Measurements from ENCODE around the gene TACC3.
"Not testable (repeated sequence)": the region's sequence is repeated elsewhere in the genome, so short reads cannot be mapped to it uniquely, and the experiment has no call there.

The TACC3 gene

DNA sequence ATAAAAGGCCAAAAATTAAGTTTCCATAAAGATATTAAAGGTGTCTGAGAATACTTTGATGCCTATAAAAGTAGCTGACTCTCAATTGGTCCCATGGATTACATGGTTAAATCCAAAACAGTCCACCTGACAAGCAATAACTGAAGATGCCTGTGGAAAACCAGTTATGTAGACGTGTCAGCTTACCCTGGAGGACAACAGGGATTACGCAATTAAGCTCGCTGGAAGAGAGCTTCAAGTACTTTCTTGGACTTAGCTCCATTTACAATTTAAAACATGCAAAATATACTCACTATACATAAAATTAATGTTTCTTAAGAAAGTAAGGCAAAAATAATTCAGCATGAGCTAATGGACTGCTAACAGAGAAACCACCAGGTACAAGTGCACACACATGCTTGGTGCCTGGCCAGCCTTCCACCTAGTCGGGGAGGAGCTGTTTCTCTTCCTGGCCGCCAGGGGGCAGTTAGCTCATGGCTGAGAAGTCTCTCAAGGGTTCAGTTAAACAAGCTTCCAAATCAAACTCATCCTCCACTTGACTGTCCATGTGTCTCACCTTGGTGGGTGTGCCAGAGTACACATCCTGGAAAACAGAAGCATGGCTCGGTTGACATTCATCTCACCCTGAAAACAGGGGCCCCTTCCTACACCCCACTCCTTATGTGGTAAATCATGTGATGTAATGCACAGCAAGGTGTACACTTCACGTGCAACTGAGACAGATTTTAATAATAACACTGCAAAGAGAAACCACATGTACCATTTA is 28.0 kb upstream of the TACC3 start:
- CTCF ChIA-PET = interaction anchor here (0.7 to 10.6 kb wide), 34 partner anchors 8 to 1155 kb away, joined by 3 to 374 read pairs (median 4); partner anchors contain the start of genes FAM53A, LETM1, SLBP and TACC3
- TF ChIP-seq, protein P1, sequence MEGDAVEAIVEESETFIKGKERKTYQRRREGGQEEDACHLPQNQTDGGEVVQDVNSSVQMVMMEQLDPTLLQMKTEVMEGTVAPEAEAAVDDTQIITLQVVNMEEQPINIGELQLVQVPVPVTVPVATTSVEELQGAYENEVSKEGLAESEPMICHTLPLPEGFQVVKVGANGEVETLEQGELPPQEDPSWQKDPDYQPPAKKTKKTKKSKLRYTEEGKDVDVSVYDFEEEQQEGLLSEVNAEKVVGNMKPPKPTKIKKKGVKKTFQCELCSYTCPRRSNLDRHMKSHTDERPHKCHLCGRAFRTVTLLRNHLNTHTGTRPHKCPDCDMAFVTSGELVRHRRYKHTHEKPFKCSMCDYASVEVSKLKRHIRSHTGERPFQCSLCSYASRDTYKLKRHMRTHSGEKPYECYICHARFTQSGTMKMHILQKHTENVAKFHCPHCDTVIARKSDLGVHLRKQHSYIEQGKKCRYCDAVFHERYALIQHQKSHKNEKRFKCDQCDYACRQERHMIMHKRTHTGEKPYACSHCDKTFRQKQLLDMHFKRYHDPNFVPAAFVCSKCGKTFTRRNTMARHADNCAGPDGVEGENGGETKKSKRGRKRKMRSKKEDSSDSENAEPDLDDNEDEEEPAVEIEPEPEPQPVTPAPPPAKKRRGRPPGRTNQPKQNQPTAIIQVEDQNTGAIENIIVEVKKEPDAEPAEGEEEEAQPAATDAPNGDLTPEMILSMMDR (IDR thresholded peaks at IDR 0.05; ENCODE audit: control extremely low read depth, extremely low read depth, low read depth, missing control alignments) = peak; percentile 87
- POLR2A ChIA-PET = interaction anchor here (0.9 to 1.1 kb wide), 3 partner anchors 16 to 28 kb away, joined by 3 to 9 read pairs (median 5); partner anchors contain the start of genes SLBP, TACC3 and TMEM129
- DNase-seq (ENCODE audit: extremely low spot score) = peak; percentile 77

DNA sequence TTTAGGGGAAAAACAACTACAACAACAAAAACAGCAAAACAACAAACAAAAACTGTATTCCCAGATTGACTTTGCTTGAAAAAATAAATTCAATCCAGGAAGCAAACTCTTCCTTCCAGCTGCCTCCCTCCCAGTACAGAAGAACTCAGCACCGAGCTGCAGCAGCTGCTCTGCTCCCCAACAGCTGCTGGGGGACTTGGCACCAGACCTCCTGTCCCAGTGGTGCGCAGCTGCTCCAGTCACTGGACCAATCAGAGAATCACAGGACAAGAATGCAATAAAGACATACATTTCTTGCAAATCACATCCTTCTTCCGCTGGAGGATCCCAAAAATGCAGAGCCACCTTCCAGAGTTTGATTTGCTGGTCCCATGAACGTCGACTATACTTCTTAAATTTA is 25.4 kb upstream of the TACC3 start:
- TF ChIP-seq, protein P1 (IDR thresholded peaks at IDR 0.05; ENCODE audit: control extremely low read depth, extremely low read depth, low read depth, missing control alignments) = no peak
- ChIA-PET POLR2A (interaction anchor here (1.1 kb wide), 1 partner anchor 16 kb away, joined by 3 read pairs; the partner anchor contains the start of gene SLBP), CTCF (interaction anchor here (1.9 to 10.6 kb wide), 3 partner anchors 14 to 52 kb away, joined by 5 to 374 read pairs (median 149); partner anchors contain the start of genes SLBP, TACC3 and TMEM129)
- DNase-seq (ENCODE audit: extremely low spot score) = no peak

DNA sequence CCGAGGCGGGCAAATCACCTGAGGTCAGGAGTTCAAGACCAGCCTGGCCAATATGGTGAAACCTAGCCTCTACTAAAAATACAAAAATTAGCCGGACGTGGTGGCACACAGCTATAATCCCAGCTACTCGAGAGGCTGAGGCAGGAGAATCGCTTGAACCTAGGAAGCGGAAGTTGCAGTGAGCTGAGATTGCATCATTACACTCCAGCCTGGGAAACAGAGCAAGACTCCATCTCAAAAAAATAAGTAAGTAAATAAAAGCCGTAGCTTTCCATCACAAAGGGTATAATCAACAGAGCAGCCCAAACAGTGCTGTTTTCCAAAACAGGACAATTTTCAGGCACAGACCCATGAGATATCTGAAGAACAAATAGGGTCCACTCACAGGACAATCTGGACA is 19.6 kb upstream of the TACC3 start:
- POLR2A ChIA-PET; DNase-seq (ENCODE audit: extremely low spot score): not testable (repeated sequence)
- CTCF ChIA-PET = interaction anchor here (0.8 to 5.6 kb wide), 3 partner anchors 9 to 25 kb away, joined by 5 to 75 read pairs (median 5); no protein-coding TSS in a partner anchor

DNA sequence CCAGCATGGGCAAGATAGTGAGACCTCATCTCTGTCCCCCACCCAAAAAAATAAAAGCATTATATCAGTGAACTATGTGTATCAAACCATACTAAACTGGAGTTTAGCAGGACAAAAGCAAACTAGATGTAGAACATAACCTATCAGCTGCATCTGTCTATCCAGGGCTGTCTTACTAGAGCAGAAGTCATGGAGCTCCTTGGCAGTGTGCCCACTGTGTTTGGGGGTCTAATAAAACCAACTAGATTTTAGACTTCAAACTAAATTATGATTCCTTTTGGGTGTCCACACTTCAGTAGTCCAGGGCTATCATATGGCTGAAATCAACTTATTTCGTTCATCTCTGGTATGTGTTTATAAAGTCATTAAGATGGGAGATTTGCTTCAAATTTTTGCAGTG is 17.5 kb upstream of the TACC3 start:
- ChIA-PET CTCF (interaction anchor here (0.8 to 5.6 kb wide), 4 partner anchors 11 to 22 kb away, joined by 3 to 75 read pairs (median 4); no protein-coding TSS in a partner anchor), POLR2A (no interaction called here)
- DNase-seq (ENCODE audit: extremely low spot score) = no peak
- TF ChIP-seq, protein P1 (IDR thresholded peaks at IDR 0.05; ENCODE audit: control extremely low read depth, extremely low read depth, low read depth, missing control alignments) = no peak

DNA sequence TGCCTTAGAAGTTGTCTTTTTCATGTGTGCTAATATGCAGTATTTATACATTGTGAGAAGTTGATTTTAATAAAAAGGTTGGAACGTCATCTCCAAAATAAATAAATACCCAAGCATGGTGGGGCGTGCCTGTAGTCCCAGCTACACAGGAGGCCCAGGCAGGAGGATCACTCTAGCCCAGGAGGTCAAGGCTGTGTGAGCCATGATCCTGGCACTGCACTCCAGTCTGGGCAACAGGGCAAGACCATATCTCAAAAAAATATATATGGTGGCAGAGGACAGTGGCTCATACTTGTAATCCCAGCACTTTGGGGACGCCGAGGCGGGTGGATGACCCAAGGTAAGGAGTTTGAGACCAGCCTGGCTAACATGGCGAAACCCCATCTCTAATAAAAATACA is 15.6 kb upstream of the TACC3 start:
- ChIA-PET CTCF (interaction anchor here (1.0 to 9.6 kb wide), 3 partner anchors 11 to 21 kb away, joined by 3 to 149 read pairs (median 4); partner anchors contain the start of genes TACC3 and TMEM129), POLR2A (no interaction called here)
- TF ChIP-seq, protein P1 (IDR thresholded peaks at IDR 0.05; ENCODE audit: control extremely low read depth, extremely low read depth, low read depth, missing control alignments) = no peak
- DNase-seq (ENCODE audit: extremely low spot score) = no peak

DNA sequence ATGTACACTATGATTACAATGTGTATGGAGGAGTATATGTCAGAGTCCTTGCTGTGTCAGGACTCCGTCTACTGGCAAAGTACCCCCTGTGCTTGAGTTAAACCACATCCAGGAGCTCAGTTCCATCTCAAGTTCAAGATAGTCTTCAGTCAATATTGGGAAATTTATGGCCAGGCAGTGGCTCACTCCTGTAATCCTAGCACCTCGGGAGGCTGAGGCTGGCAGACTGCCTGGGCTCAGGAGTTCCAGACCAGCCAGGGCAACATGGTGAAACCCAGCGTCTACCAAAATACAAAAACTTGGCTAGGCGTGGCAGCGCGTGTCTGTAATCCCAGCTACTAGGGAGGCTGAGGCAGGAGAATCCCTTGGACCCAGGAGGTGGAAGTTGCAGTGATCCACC is 15.0 kb upstream of the TACC3 start:
- TF ChIP-seq, protein P1 (IDR thresholded peaks at IDR 0.05; ENCODE audit: control extremely low read depth, extremely low read depth, low read depth, missing control alignments) = no peak
- POLR2A ChIA-PET = no interaction called here
- CTCF ChIA-PET = interaction anchor here (1.0 to 9.6 kb wide), 3 partner anchors 12 to 20 kb away, joined by 3 to 149 read pairs (median 4); partner anchors contain the start of genes TACC3 and TMEM129
- DNase-seq (ENCODE audit: extremely low spot score) = no peak

Data from GM10248 (cell line).